ENCODE measurements around the gene MBOAT1. TPM values are rescaled to one million over a fixed set of nuclear protein-coding genes. Genes with fewer than 3 reads are reported as not detected.

Gene MBOAT1
- total RNA-seq, 4 donors from 2014 or later, result 17.3 to 57.0 (median 45.2) TPM

GRCh38 chr6:20223141-20223540 is 10.9 kb upstream of the MBOAT1 start:
- no peaks in the 10 kb centered on the region for H3K36me3 ChIP-seq
- no peak overlapping the region for H3K4me3 ChIP-seq
- no peak for TF ChIP-seq POLR2A (IDR thresholded peaks at IDR 0.05)
- TF ChIP-seq, protein P1, sequence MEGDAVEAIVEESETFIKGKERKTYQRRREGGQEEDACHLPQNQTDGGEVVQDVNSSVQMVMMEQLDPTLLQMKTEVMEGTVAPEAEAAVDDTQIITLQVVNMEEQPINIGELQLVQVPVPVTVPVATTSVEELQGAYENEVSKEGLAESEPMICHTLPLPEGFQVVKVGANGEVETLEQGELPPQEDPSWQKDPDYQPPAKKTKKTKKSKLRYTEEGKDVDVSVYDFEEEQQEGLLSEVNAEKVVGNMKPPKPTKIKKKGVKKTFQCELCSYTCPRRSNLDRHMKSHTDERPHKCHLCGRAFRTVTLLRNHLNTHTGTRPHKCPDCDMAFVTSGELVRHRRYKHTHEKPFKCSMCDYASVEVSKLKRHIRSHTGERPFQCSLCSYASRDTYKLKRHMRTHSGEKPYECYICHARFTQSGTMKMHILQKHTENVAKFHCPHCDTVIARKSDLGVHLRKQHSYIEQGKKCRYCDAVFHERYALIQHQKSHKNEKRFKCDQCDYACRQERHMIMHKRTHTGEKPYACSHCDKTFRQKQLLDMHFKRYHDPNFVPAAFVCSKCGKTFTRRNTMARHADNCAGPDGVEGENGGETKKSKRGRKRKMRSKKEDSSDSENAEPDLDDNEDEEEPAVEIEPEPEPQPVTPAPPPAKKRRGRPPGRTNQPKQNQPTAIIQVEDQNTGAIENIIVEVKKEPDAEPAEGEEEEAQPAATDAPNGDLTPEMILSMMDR (IDR thresholded peaks at IDR 0.05), result no peak
- H3K27ac ChIP-seq, result no peak overlapping the region
- no peaks in the 10 kb centered on the region for H3K9me3 ChIP-seq
- H3K4me1 ChIP-seq, result peaks cover 0 to 5% (median 0%) of the 10 kb centered on the region in 4 donors
- no peak for DNase-seq
- H3K27me3 ChIP-seq, result no peaks in the 10 kb centered on the region

- Histone ChIP-seq H3K9me3 (no peaks in the 10 kb centered on the region), H3K36me3 (no peaks in the 10 kb centered on the region), H3K27ac (peak overlapping the region in 2 of 4 donors; percentile 36 to 38), H3K27me3 (no peaks in the 10 kb centered on the region), H3K4me3 (no peak overlapping the region), H3K4me1 (peaks cover 0 to 8% (median 0%) of the 10 kb centered on the region in 4 donors)
- no peak for DNase-seq
- no peak for TF ChIP-seq POLR2A (IDR thresholded peaks at IDR 0.05)
- TF ChIP-seq, protein P1 (IDR thresholded peaks at IDR 0.05), result no peak
Observed at GRCh38 chr6:20221421-20221820, 9.2 kb upstream of the MBOAT1 start.

DNA sequence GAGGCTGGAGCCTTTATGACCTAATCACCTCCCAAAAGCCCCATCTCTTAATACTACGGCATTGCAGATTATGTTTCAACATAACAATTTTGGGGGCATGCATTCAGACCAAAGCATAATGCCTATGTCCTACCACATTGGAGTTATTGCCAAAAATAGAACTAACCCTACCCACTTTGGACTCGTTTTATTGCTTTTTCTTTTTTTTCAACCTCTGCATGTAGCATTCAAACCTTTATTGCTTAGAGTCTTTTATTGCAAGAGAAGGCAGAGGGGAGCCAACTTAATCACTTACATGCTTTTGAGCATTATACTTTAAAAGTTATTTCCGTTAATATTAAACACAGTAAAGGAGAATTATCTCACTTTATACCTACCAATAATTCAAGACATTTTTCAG is 8.1 kb upstream of the MBOAT1 start:
- DNase-seq, result no peak
- Histone ChIP-seq H3K4me1 (peaks cover 0 to 8% (median 0%) of the 10 kb centered on the region in 4 donors), H3K9me3 (no peaks in the 10 kb centered on the region), H3K36me3 (no peaks in the 10 kb centered on the region), H3K27ac (peak overlapping the region in 1 of 4 donors; percentile 23), H3K4me3 (no peak overlapping the region), H3K27me3 (no peaks in the 10 kb centered on the region)
- no peak for TF ChIP-seq POLR2A (IDR thresholded peaks at IDR 0.05)
- TF ChIP-seq, protein P1 (IDR thresholded peaks at IDR 0.05), result no peak

GRCh38 chr6:20217891-20218290 is 5.6 kb upstream of the MBOAT1 start:
- Histone ChIP-seq H3K27ac (no peak overlapping the region), H3K9me3 (no peaks in the 10 kb centered on the region), H3K36me3 (no peaks in the 10 kb centered on the region), H3K4me1 (peaks cover 0 to 16% (median 0%) of the 10 kb centered on the region in 4 donors), H3K4me3 (no peak overlapping the region), H3K27me3 (no peaks in the 10 kb centered on the region)
- TF ChIP-seq, protein P1 (IDR thresholded peaks at IDR 0.05), result no peak
- no peak for TF ChIP-seq POLR2A (IDR thresholded peaks at IDR 0.05)
- DNase-seq, result no peak

DNA sequence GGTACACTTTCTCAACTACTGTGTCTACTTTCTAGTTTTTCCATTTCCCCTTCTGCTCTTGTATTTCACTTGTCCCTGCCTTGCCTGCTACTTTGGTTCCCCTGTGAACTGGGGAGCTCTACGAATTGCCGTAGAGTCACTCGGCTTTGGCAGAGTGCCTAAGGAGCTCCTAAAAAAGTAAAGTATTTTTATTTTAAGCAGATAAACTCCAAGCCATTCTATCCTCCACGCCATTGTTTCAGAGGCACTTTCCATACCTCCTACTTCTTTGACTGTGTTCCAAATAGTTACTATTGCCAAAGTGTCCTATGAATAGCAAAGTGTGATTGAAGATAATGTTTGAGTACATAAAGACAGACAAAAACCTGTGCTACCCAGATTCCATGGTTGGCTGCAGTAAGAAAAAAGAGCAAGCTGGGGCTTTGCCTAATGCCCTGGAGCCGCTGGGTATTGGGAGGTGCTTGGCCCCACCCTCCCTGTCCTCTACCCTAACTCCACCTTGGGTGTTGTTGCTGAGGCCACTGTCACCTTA is 5.1 kb upstream of the MBOAT1 start:
- TF ChIP-seq, protein P1 (IDR thresholded peaks at IDR 0.05), result no peak
- no peak for TF ChIP-seq POLR2A (IDR thresholded peaks at IDR 0.05)

More for the DNA sequence above, 5.1 kb upstream of the MBOAT1 start:
- no peak for DNase-seq
- H3K9me3 ChIP-seq, result no peaks in the 10 kb centered on the region
- H3K27ac ChIP-seq, result peak overlapping the region in 1 of 4 donors; percentile 46
- no peaks in the 10 kb centered on the region for H3K36me3 ChIP-seq
- peaks cover 0 to 16% (median 0%) of the 10 kb centered on the region in 4 donors for H3K4me1 ChIP-seq
- no peaks in the 10 kb centered on the region for H3K27me3 ChIP-seq
- H3K4me3 ChIP-seq, result no peak overlapping the region

Measured in Peyer's patch (tissue), 4 donors.